Stimulated activated CD4-positive, alpha-beta T cell treated with anti-CD3 and anti-CD28 coated beads, TNF-alpha, amount 100 ng/mL, for 24 hours (primary cell): ENCODE data around the gene ASB15.

Experiments used
- DNase-seq, 3 experiments: peaks; one replicate each; pipeline ENCODE4 v3.0.0-alpha.2; 2020; ENCODE audit warnings: low read depth in 3 of 3

ASB15 gene

GRCh38 chr7:123663200-123663599 is 61.6 kb downstream of the ASB15 start:
- DNase-seq, result no peak

- DNase-seq, result no peak
Observed at GRCh38 chr7:123665157-123665556, 63.5 kb downstream of the ASB15 start.

GRCh38 chr7:123665896-123666295 is 64.3 kb downstream of the ASB15 start:
- DNase-seq, result no peak

GRCh38 chr7:123666492-123666891 is 64.9 kb downstream of the ASB15 start:
- DNase-seq, result no peak

- DNase-seq, result no peak
Observed at GRCh38 chr7:123669485-123669884, 67.9 kb downstream of the ASB15 start.

GRCh38 chr7:123673137-123673732 is 71.6 kb downstream of the ASB15 start:
- DNase-seq, result no peak

- DNase-seq, result no peak
Observed at GRCh38 chr7:123673752-123674398, 72.3 kb downstream of the ASB15 start.

GRCh38 chr7:123674399-123675180 is 73.0 kb downstream of the ASB15 start:
- no peak for DNase-seq

- no peak for DNase-seq
Observed at GRCh38 chr7:123675181-123675473, 73.5 kb downstream of the ASB15 start.

GRCh38 chr7:123677061-123677715 is 75.6 kb downstream of the ASB15 start:
- no peak for DNase-seq

- no peak for DNase-seq
Observed at GRCh38 chr7:123679614-123680013, 78.0 kb downstream of the ASB15 start.

- no peak for DNase-seq
Observed at GRCh38 chr7:123680580-123680979, 79.0 kb downstream of the ASB15 start.

GRCh38 chr7:123681561-123681960 is 79.9 kb downstream of the ASB15 start:
- DNase-seq, result no peak

GRCh38 chr7:123682690-123683089 is 81.1 kb downstream of the ASB15 start:
- DNase-seq, result no peak

GRCh38 chr7:123687161-123687560 is 85.5 kb downstream of the ASB15 start:
- DNase-seq, result no peak

GRCh38 chr7:123687727-123688126 is 86.1 kb downstream of the ASB15 start:
- no peak for DNase-seq
